Ishikawa (cell line): ENCODE results near the gene PAPSS1.

Source experiments
- RAD21 ChIP-seq: IDR thresholded peaks from 2 replicates; pipeline ENCODE4 v1.6.1; 2012; ENCODE audit warnings: low read depth
- TF ChIP-seq, protein P1 (sequence below): IDR thresholded peaks from 2 replicates; pipeline ENCODE4 v1.6.1; 2012

DNA sequence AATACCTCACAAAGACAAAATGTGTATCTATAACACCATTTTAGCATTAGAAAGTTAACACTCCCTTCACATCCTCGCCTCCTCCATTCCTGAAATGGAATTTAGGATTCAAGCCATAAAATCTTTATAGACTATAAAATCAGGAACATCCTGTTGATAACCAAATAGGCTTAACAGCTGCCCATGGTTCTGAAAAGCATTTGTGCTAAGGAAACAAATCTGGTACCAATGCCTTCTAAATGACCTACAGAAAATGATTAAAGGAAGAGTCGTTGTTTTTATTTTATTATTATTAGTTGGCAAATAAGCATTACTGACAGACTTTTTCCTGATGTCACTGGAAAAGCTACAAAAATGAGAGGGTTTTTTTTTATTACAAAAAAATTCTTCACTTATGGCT, 79.8 kb downstream of the PAPSS1 start:
- TF ChIP-seq RAD21, result no peak
- TF ChIP-seq, protein P1, sequence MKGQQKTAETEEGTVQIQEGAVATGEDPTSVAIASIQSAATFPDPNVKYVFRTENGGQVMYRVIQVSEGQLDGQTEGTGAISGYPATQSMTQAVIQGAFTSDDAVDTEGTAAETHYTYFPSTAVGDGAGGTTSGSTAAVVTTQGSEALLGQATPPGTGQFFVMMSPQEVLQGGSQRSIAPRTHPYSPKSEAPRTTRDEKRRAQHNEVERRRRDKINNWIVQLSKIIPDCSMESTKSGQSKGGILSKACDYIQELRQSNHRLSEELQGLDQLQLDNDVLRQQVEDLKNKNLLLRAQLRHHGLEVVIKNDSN, result no peak
